ENCODE data around the gene TRIP11.

The TRIP11 gene

GRCh38 chr14:91985008-91985407 is 54.9 kb downstream of the TRIP11 start:
- no peak overlapping the region for H3K4me3 ChIP-seq (ENCODE audit: insufficient read length, low read depth)
- TF ChIP-seq SUZ12 (IDR thresholded peaks at IDR 0.05; ENCODE audit: extremely low read depth, insufficient read depth, insufficient read length), result no peak
- TF ChIP-seq YY1 (IDR thresholded peaks at IDR 0.05; ENCODE audit: insufficient read depth, insufficient read length), result no peak
- no peak for TF ChIP-seq ZNF274 (IDR thresholded peaks at IDR 0.05; ENCODE audit: low read depth, low read length)
- H3K27me3 ChIP-seq (ENCODE audit: insufficient read depth, insufficient read length), result no peaks in the 10 kb centered on the region
- H3K9ac ChIP-seq (ENCODE audit: insufficient read length, low read depth), result no peak overlapping the region
- H3K36me3 ChIP-seq (ENCODE audit: insufficient read depth, insufficient read length, low read length), result peaks cover 21% of the 10 kb centered on the region
- DNase-seq (ENCODE audit: low read depth, low spot score), result no peak
- no peaks in the 10 kb centered on the region for H3K9me3 ChIP-seq (ENCODE audit: insufficient read depth, low read length)
- no peaks in the 10 kb centered on the region for H3K4me1 ChIP-seq (ENCODE audit: insufficient read depth, insufficient read length)

DNA sequence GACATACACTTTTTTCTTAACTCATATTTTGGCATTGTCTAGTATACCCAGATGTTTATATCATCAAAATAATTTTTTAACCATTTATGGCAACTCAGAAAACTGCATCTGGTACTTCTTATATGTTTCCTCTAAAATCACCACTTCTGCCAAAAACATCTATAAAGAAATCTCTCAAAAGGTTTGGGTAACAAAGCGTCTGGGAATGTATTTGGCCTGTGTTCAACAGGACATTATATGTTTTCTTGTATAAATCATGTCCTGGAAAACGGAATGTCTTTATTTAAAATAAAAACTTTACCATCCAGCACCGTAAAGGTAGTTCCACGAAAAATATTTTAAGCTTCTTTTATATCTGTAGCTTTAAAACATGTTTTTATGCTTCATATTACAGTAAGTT is 56.3 kb downstream of the TRIP11 start:
- no peaks in the 10 kb centered on the region for H3K27me3 ChIP-seq (ENCODE audit: insufficient read depth, insufficient read length)
- H3K36me3 ChIP-seq (ENCODE audit: insufficient read depth, insufficient read length, low read length), result peaks cover 24% of the 10 kb centered on the region
- H3K4me1 ChIP-seq (ENCODE audit: insufficient read depth, insufficient read length), result no peaks in the 10 kb centered on the region
- H3K4me3 ChIP-seq (ENCODE audit: insufficient read length, low read depth), result no peak overlapping the region
- DNase-seq (ENCODE audit: low read depth, low spot score), result no peak
- no peaks in the 10 kb centered on the region for H3K9me3 ChIP-seq (ENCODE audit: insufficient read depth, low read length)
- TF ChIP-seq YY1 (IDR thresholded peaks at IDR 0.05; ENCODE audit: insufficient read depth, insufficient read length) (no peak), SUZ12 (IDR thresholded peaks at IDR 0.05; ENCODE audit: extremely low read depth, insufficient read depth, insufficient read length) (no peak), ZNF274 (IDR thresholded peaks at IDR 0.05; ENCODE audit: low read depth, low read length) (no peak)
- H3K9ac ChIP-seq (ENCODE audit: insufficient read length, low read depth), result no peak overlapping the region

DNA sequence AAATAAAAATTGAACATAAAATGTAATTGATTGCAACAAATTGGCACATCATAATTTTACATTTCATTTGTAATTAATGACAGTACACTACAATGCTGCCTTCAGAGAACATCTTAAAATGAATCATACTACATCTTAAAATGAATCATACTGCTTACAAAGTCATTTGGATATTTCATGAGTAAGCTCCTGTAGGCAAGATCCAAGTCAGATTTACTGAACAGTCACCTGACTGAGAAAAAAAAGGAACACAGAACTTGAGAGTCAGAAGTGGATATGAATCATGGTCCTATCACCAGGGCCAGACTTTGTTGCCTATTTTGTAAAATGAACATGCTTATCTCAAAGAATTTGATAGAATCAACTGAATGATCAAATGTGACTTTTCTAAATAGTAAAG is 59.7 kb downstream of the TRIP11 start:
- Histone ChIP-seq H3K4me3 (ENCODE audit: insufficient read length, low read depth) (no peak overlapping the region), H3K9me3 (ENCODE audit: insufficient read depth, low read length) (no peaks in the 10 kb centered on the region; the same call in 1 of the 2 replicates), H3K9ac (ENCODE audit: insufficient read length, low read depth) (no peak overlapping the region), H3K27me3 (ENCODE audit: insufficient read depth, insufficient read length) (no peaks in the 10 kb centered on the region), H3K36me3 (ENCODE audit: insufficient read depth, insufficient read length, low read length) (peaks cover 3% of the 10 kb centered on the region), H3K4me1 (ENCODE audit: insufficient read depth, insufficient read length) (no peaks in the 10 kb centered on the region)
- DNase-seq (ENCODE audit: low read depth, low spot score), result no peak
- TF ChIP-seq SUZ12 (IDR thresholded peaks at IDR 0.05; ENCODE audit: extremely low read depth, insufficient read depth, insufficient read length), result no peak
- no peak for TF ChIP-seq ZNF274 (IDR thresholded peaks at IDR 0.05; ENCODE audit: low read depth, low read length)
- TF ChIP-seq YY1 (IDR thresholded peaks at IDR 0.05; ENCODE audit: insufficient read depth, insufficient read length), result no peak

DNA sequence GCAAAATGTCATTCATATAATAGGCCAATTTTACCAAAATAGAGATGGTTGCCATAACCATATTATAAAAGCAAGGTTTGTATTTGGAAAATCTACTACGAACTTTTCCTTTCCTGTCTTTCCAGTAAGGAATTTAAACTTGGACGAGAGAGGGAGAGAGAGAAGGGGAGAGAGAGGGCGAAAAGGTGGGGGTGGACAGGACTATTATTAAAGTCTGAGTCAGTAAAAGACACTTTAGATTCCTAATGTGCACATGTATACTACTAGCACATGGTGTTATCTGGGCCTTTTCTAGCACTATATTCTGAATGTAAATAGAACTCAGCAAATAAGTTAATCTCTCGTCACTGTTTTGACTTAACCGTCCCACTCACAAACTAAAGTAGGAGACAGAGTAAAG is 62.0 kb downstream of the TRIP11 start:
- H3K36me3 ChIP-seq (ENCODE audit: insufficient read depth, insufficient read length, low read length), result peaks cover 10% of the 10 kb centered on the region
- TF ChIP-seq SUZ12 (IDR thresholded peaks at IDR 0.05; ENCODE audit: extremely low read depth, insufficient read depth, insufficient read length) (no peak), YY1 (IDR thresholded peaks at IDR 0.05; ENCODE audit: insufficient read depth, insufficient read length) (no peak)
- H3K27me3 ChIP-seq (ENCODE audit: insufficient read depth, insufficient read length), result no peaks in the 10 kb centered on the region
- H3K4me1 ChIP-seq (ENCODE audit: insufficient read depth, insufficient read length), result no peaks in the 10 kb centered on the region
- H3K9ac ChIP-seq (ENCODE audit: insufficient read length, low read depth), result no peak overlapping the region
- H3K9me3 ChIP-seq (ENCODE audit: insufficient read depth, low read length), result no peaks in the 10 kb centered on the region; the same call in 1 of the 2 replicates
- DNase-seq (ENCODE audit: low read depth, low spot score), result no peak
- H3K4me3 ChIP-seq (ENCODE audit: insufficient read length, low read depth), result no peak overlapping the region

GRCh38 chr14:91975763-91976162 is 64.1 kb downstream of the TRIP11 start:
- no peaks in the 10 kb centered on the region for H3K4me1 ChIP-seq (ENCODE audit: insufficient read depth, insufficient read length)
- peaks cover 13% of the 10 kb centered on the region for H3K36me3 ChIP-seq (ENCODE audit: insufficient read depth, insufficient read length, low read length)
- H3K9ac ChIP-seq (ENCODE audit: insufficient read length, low read depth), result no peak overlapping the region
- no peak for DNase-seq (ENCODE audit: low read depth, low spot score)
- no peaks in the 10 kb centered on the region; the same call in 1 of the 2 replicates for H3K9me3 ChIP-seq (ENCODE audit: insufficient read depth, low read length)
- no peak overlapping the region for H3K4me3 ChIP-seq (ENCODE audit: insufficient read length, low read depth)
- TF ChIP-seq ZNF274 (IDR thresholded peaks at IDR 0.05; ENCODE audit: low read depth, low read length) (no peak), YY1 (IDR thresholded peaks at IDR 0.05; ENCODE audit: insufficient read depth, insufficient read length) (no peak), SUZ12 (IDR thresholded peaks at IDR 0.05; ENCODE audit: extremely low read depth, insufficient read depth, insufficient read length) (no peak)
- H3K27me3 ChIP-seq (ENCODE audit: insufficient read depth, insufficient read length), result no peaks in the 10 kb centered on the region

GRCh38 chr14:91971188-91971778 is 68.6 kb downstream of the TRIP11 start:
- H3K27me3 ChIP-seq (ENCODE audit: insufficient read depth, insufficient read length), result no peaks in the 10 kb centered on the region
- H3K9me3 ChIP-seq (ENCODE audit: insufficient read depth, low read length), result no peaks in the 10 kb centered on the region
- DNase-seq (ENCODE audit: low read depth, low spot score), result no peak
- peaks cover 17% of the 10 kb centered on the region for H3K36me3 ChIP-seq (ENCODE audit: insufficient read depth, insufficient read length, low read length)
- TF ChIP-seq ZNF274 (IDR thresholded peaks at IDR 0.05; ENCODE audit: low read depth, low read length), result no peak
- H3K9ac ChIP-seq (ENCODE audit: insufficient read length, low read depth), result no peak overlapping the region
- no peaks in the 10 kb centered on the region for H3K4me1 ChIP-seq (ENCODE audit: insufficient read depth, insufficient read length)
- no peak overlapping the region for H3K4me3 ChIP-seq (ENCODE audit: insufficient read length, low read depth)

DNA sequence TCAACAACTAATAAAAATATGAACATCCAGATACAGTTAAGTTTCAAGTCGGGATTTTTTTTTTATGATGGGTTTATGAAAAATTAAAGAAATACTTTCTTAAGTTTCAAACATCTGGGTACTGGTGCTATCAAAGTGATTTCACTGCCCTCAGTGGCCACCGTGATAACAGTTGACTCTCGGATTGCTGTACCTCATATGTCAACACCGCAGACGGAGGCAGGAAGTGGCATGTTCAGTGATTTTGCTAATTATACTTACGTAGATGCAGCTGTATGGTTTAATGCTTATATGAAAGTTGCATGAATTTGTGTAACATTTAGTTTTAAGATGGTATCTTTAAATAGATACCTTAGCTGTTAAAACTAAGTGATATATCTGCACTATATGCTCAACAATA is 71.6 kb downstream of the TRIP11 start:
- no peaks in the 10 kb centered on the region for H3K4me1 ChIP-seq (ENCODE audit: insufficient read depth, insufficient read length)
- H3K27me3 ChIP-seq (ENCODE audit: insufficient read depth, insufficient read length), result no peaks in the 10 kb centered on the region
- peaks cover 10% of the 10 kb centered on the region for H3K36me3 ChIP-seq (ENCODE audit: insufficient read depth, insufficient read length, low read length)
- TF ChIP-seq ZNF274 (IDR thresholded peaks at IDR 0.05; ENCODE audit: low read depth, low read length), result no peak
- no peaks in the 10 kb centered on the region for H3K9me3 ChIP-seq (ENCODE audit: insufficient read depth, low read length)
- no peak overlapping the region for H3K9ac ChIP-seq (ENCODE audit: insufficient read length, low read depth)
- DNase-seq (ENCODE audit: low read depth, low spot score), result no peak
- no peak overlapping the region for H3K4me3 ChIP-seq (ENCODE audit: insufficient read length, low read depth)

DNA sequence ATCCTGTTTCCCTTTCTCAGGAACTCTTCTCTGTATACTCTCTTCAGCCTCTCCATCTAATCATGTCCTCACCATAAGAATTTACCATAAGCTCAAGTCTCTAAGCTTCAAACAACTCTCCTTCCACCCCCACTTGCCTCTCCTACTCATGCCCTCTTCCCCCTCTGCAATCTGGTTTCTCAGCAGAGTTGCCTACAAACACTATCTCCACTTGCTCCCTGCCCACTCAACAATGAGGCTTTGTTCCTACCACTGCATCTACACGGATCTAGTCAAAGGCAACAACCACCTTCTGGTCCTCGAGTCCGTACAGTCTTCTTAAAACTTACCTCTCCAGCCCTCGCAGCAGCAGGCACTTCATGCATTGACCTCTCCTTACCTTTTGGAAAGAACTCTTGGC is 75.1 kb downstream of the TRIP11 start:
- peaks cover 8% of the 10 kb centered on the region for H3K36me3 ChIP-seq (ENCODE audit: insufficient read depth, insufficient read length, low read length)
- H3K4me3 ChIP-seq (ENCODE audit: insufficient read length, low read depth), result no peak overlapping the region
- no peaks in the 10 kb centered on the region for H3K4me1 ChIP-seq (ENCODE audit: insufficient read depth, insufficient read length)
- H3K27me3 ChIP-seq (ENCODE audit: insufficient read depth, insufficient read length), result no peaks in the 10 kb centered on the region
- H3K9me3 ChIP-seq (ENCODE audit: insufficient read depth, low read length), result no peaks in the 10 kb centered on the region
- TF ChIP-seq SUZ12 (IDR thresholded peaks at IDR 0.05; ENCODE audit: extremely low read depth, insufficient read depth, insufficient read length) (no peak), YY1 (IDR thresholded peaks at IDR 0.05; ENCODE audit: insufficient read depth, insufficient read length) (no peak), ZNF274 (IDR thresholded peaks at IDR 0.05; ENCODE audit: low read depth, low read length) (no peak)
- no peak overlapping the region for H3K9ac ChIP-seq (ENCODE audit: insufficient read length, low read depth)
- DNase-seq (ENCODE audit: low read depth, low spot score), result no peak
